ENCODE measurements around the gene A1BG.

DNA sequence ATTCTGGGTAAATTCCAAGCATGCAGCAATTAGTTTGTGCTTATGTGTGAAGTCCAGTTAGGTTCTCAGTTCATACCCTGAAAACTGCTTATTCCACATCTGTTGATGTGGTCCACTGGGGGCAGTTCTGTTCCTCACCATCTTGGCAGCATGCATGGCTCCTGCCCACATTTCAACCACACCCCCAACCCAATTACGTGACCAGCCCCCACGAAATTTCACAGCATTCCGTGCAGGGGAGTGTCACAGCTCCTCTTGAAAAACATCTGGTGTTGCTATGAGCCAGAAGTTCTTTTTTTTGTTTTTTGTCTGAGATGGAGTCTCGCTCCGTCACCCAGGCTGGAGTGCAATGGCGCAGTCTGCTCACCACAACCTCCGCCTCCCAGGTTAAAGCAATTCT is 57.2 kb downstream of the A1BG start:
- TF ChIP-seq, protein P1, sequence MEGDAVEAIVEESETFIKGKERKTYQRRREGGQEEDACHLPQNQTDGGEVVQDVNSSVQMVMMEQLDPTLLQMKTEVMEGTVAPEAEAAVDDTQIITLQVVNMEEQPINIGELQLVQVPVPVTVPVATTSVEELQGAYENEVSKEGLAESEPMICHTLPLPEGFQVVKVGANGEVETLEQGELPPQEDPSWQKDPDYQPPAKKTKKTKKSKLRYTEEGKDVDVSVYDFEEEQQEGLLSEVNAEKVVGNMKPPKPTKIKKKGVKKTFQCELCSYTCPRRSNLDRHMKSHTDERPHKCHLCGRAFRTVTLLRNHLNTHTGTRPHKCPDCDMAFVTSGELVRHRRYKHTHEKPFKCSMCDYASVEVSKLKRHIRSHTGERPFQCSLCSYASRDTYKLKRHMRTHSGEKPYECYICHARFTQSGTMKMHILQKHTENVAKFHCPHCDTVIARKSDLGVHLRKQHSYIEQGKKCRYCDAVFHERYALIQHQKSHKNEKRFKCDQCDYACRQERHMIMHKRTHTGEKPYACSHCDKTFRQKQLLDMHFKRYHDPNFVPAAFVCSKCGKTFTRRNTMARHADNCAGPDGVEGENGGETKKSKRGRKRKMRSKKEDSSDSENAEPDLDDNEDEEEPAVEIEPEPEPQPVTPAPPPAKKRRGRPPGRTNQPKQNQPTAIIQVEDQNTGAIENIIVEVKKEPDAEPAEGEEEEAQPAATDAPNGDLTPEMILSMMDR (IDR thresholded peaks at IDR 0.05; ENCODE audit: control extremely low read depth in 1 of 3, insufficient read depth in 1 of 3, low read depth in 1 of 3, low read length in 3 of 3) = no peak
- no peak for TF ChIP-seq YY1 (IDR thresholded peaks at IDR 0.05; ENCODE audit: low read depth, low read length)
- TF ChIP-seq CHD1 (IDR thresholded peaks at IDR 0.05; ENCODE audit: low read depth, low read length) = no peak
- TF ChIP-seq, protein P2, sequence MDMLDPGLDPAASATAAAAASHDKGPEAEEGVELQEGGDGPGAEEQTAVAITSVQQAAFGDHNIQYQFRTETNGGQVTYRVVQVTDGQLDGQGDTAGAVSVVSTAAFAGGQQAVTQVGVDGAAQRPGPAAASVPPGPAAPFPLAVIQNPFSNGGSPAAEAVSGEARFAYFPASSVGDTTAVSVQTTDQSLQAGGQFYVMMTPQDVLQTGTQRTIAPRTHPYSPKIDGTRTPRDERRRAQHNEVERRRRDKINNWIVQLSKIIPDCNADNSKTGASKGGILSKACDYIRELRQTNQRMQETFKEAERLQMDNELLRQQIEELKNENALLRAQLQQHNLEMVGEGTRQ (IDR thresholded peaks at IDR 0.05; ENCODE audit: low read length) = no peak
- TF ChIP-seq CHD2 (IDR thresholded peaks at IDR 0.05; ENCODE audit: low read length) = no peak
- TF ChIP-seq ZNF274 (IDR thresholded peaks at IDR 0.05; ENCODE audit: borderline replicate concordance, extremely low read depth, low read length) = no peak
- no peak for TF ChIP-seq POLR2A (IDR thresholded peaks at IDR 0.05; ENCODE audit: control extremely low read depth in 1 of 2, low read depth in 2 of 2, low read length in 2 of 2)
- no peak for TF ChIP-seq EZH2 (IDR thresholded peaks at IDR 0.05; ENCODE audit: low read depth, low read length, severe bottlenecking)
- TF ChIP-seq, protein P3, sequence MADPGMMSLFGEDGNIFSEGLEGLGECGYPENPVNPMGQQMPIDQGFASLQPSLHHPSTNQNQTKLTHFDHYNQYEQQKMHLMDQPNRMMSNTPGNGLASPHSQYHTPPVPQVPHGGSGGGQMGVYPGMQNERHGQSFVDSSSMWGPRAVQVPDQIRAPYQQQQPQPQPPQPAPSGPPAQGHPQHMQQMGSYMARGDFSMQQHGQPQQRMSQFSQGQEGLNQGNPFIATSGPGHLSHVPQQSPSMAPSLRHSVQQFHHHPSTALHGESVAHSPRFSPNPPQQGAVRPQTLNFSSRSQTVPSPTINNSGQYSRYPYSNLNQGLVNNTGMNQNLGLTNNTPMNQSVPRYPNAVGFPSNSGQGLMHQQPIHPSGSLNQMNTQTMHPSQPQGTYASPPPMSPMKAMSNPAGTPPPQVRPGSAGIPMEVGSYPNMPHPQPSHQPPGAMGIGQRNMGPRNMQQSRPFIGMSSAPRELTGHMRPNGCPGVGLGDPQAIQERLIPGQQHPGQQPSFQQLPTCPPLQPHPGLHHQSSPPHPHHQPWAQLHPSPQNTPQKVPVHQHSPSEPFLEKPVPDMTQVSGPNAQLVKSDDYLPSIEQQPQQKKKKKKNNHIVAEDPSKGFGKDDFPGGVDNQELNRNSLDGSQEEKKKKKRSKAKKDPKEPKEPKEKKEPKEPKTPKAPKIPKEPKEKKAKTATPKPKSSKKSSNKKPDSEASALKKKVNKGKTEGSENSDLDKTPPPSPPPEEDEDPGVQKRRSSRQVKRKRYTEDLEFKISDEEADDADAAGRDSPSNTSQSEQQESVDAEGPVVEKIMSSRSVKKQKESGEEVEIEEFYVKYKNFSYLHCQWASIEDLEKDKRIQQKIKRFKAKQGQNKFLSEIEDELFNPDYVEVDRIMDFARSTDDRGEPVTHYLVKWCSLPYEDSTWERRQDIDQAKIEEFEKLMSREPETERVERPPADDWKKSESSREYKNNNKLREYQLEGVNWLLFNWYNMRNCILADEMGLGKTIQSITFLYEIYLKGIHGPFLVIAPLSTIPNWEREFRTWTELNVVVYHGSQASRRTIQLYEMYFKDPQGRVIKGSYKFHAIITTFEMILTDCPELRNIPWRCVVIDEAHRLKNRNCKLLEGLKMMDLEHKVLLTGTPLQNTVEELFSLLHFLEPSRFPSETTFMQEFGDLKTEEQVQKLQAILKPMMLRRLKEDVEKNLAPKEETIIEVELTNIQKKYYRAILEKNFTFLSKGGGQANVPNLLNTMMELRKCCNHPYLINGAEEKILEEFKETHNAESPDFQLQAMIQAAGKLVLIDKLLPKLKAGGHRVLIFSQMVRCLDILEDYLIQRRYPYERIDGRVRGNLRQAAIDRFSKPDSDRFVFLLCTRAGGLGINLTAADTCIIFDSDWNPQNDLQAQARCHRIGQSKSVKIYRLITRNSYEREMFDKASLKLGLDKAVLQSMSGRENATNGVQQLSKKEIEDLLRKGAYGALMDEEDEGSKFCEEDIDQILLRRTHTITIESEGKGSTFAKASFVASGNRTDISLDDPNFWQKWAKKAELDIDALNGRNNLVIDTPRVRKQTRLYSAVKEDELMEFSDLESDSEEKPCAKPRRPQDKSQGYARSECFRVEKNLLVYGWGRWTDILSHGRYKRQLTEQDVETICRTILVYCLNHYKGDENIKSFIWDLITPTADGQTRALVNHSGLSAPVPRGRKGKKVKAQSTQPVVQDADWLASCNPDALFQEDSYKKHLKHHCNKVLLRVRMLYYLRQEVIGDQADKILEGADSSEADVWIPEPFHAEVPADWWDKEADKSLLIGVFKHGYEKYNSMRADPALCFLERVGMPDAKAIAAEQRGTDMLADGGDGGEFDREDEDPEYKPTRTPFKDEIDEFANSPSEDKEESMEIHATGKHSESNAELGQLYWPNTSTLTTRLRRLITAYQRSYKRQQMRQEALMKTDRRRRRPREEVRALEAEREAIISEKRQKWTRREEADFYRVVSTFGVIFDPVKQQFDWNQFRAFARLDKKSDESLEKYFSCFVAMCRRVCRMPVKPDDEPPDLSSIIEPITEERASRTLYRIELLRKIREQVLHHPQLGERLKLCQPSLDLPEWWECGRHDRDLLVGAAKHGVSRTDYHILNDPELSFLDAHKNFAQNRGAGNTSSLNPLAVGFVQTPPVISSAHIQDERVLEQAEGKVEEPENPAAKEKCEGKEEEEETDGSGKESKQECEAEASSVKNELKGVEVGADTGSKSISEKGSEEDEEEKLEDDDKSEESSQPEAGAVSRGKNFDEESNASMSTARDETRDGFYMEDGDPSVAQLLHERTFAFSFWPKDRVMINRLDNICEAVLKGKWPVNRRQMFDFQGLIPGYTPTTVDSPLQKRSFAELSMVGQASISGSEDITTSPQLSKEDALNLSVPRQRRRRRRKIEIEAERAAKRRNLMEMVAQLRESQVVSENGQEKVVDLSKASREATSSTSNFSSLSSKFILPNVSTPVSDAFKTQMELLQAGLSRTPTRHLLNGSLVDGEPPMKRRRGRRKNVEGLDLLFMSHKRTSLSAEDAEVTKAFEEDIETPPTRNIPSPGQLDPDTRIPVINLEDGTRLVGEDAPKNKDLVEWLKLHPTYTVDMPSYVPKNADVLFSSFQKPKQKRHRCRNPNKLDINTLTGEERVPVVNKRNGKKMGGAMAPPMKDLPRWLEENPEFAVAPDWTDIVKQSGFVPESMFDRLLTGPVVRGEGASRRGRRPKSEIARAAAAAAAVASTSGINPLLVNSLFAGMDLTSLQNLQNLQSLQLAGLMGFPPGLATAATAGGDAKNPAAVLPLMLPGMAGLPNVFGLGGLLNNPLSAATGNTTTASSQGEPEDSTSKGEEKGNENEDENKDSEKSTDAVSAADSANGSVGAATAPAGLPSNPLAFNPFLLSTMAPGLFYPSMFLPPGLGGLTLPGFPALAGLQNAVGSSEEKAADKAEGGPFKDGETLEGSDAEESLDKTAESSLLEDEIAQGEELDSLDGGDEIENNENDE (IDR thresholded peaks at IDR 0.05; ENCODE audit: insufficient replicate concordance, low read length) = no peak
- no peak for TF ChIP-seq SP4 (IDR thresholded peaks at IDR 0.05; ENCODE audit: low read length)
- TF ChIP-seq, protein P4, sequence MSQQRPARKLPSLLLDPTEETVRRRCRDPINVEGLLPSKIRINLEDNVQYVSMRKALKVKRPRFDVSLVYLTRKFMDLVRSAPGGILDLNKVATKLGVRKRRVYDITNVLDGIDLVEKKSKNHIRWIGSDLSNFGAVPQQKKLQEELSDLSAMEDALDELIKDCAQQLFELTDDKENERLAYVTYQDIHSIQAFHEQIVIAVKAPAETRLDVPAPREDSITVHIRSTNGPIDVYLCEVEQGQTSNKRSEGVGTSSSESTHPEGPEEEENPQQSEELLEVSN (IDR thresholded peaks at IDR 0.05) = no peak
- TF ChIP-seq KDM1A (IDR thresholded peaks at IDR 0.05; ENCODE audit: borderline replicate concordance, low read length) = no peak
